CD4-positive, alpha-beta T cell treated with Interleukin-2 at 100 ng/mL for 4 hours (primary cell): ENCODE data around the gene JAKMIP1.

ENCODE experiments used
- DNase-seq: peaks from one replicate; pipeline ENCODE4 v3.0.0-alpha.2; 2020; ENCODE audit warnings: low spot score

The JAKMIP1 gene

GRCh38 chr4:6180841-6181631 lies 19.3 kb downstream of the JAKMIP1 start:
- DNase-seq = peak; percentile 87

GRCh38 chr4:6179362-6179761 lies 21.0 kb downstream of the JAKMIP1 start:
- peak; percentile 52 for DNase-seq

DNA sequence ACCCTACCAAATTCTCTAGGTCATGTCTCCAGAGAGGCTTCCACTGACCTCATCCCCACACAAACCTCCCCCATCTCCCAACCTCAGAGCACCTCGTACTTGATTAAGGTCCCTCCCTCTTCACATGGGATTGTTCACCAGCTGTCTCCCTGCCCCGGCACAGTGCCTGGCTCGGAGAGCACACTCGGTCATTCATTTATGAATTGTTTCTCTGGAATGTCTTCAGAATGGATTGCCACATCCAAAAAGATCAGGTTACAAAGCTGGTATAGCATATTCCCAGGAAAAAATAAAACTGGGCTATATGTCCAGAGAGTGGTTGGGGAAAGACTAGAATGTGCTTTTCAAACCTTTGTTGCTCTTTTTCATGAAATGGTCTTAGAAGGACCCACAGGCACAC lies 21.6 kb downstream of the JAKMIP1 start:
- no peak for DNase-seq

DNA sequence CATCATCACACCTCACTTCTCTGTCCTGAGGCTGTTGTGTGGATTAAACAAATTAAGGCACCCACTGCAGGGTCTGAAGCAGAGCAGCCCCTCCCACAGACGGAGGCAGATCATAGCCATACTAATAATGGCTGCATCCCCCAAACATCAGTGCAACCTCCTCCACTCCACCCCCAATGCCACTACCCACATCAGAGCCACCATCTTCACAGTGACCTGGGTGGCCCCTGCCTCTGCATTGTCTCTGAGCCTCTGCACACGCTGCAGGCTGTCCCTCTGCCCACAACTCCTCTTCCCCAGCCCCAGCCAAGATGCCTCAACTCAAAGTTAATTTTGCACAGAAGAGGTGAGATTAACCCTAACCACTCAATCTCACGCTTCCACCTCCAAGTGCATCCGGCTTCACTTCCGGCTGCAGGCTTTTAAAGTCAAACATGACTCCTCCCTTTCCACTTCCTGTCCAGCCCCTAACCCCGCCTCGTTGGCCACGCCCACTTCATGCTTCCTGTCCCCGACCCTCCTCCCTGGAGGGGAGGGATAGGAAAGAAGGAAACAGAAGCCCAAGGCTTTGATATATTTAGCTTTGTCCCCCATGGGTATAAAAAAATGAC lies 22.7 kb downstream of the JAKMIP1 start:
- DNase-seq = peak; percentile 62

DNA sequence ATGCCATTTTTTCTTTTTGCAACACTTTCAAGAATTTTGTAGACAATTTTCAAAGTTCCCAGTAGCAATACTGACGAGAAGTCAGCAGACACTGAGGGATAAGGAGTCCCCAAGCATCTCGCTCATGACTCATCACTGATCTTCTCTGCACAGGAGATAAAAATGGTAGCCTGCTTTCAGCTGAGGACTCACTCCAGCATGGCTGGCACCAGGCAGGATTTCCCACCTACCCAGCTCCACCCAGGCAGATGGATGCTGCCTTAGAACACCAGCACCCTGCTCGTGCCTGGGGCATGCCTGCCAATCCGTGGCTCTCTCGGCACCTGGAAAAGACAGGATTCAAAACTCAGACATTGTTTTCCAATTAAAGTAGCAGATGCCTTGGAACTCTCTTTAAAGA lies 24.9 kb downstream of the JAKMIP1 start:
- no peak for DNase-seq

DNA sequence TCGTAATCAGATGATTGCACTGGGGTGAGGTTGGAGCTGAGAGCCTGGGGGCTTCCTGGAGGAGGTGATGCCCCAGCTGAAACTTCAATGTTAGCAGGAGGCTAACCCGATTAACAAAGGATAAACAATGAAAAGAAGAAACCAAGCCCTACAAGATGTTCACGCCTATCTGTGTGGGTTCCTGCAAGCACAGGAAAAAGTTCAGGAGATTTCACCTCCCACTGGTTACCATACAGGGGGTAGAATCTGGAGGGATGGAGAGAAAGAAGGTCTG lies 27.5 kb downstream of the JAKMIP1 start:
- no peak for DNase-seq

DNA sequence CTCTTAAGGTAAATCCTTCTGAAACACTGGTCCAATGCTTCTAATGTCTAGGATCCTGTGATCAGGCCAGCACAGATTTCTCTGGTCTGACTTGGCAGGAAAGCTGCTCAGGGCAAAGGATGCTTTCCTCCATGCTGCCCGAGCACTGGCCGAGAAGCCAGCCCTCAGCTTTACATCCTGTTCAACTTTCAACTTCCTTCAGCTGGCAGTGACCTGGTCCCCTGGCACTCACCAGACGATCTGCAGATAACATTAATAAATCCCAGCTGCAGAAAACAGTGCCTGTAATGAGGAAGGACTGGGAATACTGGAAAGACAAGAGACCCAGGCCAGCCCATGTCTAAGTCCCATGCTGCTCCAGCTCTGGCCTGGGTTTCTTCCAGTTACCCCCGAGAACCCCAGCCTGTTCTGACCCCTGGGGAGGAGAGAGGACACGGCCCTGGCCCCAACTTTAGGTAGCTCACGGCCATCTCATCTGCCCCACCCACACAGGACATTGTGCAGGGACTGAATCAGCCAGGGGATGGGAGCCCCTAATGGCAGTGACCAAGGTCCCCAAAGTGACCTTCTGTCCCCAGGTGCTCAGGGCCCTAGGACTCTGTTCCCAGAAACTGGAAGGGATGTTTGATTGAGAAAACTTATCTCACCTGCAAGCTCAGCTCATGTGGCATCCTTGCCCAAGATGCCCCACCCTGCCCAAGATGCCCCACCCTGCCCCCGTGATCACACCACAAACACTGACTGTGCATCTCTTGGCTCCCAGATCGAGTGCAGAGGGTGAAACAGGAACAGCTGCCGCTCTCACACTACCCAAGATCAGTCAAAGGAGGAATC lies 28.0 kb downstream of the JAKMIP1 start:
- DNase-seq = peak; percentile 50

DNA sequence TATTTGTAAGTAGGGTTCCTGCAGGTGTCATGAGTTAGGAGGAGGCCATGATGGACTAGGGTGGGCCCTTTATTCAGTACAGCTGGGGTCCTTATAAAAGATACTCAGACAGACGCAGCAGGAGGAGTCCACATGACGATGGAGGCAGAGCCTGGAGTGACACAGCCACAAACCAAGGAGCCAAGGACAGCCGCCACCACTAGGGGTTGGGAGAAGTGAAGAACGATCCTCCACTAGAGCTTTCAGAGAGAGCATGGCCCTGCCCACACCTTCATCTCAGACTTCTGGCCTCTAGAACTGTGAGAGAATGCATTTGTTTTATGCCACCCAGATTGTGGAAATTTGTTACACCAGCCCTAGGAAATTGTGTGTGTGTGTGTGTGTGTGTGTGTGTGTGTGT lies 31.1 kb downstream of the JAKMIP1 start:
- DNase-seq = no peak

DNA sequence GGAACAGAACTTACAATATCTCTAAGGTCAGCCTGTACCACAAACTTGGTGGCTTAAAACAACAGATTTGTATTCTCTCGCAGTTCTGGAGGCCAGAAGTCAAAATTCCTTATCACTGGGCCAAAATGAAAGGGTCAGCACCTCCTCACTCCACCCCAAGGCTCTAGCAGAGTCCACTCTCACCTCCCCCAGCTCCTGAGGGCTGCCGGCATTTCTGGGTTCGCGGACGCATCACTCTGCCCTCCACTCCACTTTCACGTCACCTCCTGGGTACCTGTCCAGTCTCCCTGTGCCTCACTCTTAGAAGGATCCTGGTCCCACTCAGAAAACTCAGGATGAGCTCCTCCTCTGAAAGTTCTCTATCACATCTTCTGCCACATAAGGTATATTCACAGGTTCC lies 34.6 kb downstream of the JAKMIP1 start:
- no peak for DNase-seq

- no peak for DNase-seq
Measured at GRCh38 chr4:6162885-6163284, 37.5 kb downstream of the JAKMIP1 start.

- DNase-seq = no peak
Measured at GRCh38 chr4:6161921-6162464, 38.4 kb downstream of the JAKMIP1 start.

DNA sequence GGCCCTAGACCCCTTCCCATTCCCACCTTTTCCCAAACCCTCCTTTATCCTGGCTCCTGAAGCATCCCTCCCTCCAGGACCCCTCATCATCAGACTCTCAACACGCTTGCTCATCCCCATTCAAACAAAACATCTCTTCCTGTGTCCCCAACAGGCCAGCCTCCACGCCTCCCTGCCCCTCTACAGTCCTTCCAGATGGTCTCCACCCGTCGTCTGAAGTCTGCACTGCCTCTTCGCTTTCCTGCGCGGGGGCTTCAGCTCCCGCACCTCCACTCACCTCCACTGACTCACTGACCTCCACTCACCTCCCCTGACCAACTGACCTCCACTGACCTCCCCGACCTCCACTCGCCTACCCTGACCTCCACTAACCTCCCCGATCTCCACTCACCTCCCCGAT lies 39.8 kb downstream of the JAKMIP1 start:
- DNase-seq = no peak

DNA sequence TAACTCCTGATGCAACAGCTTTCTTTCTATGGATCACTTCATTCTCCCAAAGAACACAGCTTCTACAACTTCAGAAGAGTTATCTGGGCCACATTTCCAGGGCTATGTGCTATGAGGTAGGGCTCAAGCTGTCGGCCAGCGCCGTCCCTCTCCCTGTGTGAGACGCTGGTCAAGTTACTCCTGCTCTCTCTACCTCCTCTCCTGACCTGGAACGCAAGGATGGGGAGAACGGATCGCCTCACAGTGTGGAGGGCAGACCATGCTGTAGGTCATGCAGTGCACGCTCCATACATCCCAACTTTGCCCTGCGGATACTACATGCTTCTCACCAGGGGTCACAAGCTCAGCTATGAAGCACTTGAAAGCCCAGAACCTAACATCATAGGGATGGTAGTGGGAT lies 42.4 kb downstream of the JAKMIP1 start:
- DNase-seq = no peak

- DNase-seq = no peak
Measured at GRCh38 chr4:6155996-6156750, 44.2 kb downstream of the JAKMIP1 start.

- no peak for DNase-seq
Measured at GRCh38 chr4:6154875-6155274, 45.5 kb downstream of the JAKMIP1 start.

DNA sequence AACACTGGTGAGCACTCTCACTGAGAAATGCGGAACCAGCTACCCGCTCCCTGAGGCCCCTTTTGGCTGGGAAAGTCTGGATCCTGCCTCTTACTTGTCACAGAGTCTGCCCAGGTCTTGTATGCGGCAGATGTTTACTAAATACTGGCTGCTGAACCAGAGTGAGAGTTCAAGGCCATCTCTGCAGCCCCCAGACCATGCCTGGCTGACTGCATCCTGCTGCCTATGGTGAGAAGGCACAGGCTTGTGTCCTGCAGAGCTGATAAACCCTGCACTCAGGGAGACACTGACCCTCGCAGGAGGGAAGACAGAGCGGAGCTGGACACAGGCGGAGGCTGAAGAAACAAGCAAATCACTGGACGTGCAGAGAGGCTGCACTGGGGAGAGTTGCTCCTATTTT lies 46.5 kb downstream of the JAKMIP1 start:
- no peak for DNase-seq

DNA sequence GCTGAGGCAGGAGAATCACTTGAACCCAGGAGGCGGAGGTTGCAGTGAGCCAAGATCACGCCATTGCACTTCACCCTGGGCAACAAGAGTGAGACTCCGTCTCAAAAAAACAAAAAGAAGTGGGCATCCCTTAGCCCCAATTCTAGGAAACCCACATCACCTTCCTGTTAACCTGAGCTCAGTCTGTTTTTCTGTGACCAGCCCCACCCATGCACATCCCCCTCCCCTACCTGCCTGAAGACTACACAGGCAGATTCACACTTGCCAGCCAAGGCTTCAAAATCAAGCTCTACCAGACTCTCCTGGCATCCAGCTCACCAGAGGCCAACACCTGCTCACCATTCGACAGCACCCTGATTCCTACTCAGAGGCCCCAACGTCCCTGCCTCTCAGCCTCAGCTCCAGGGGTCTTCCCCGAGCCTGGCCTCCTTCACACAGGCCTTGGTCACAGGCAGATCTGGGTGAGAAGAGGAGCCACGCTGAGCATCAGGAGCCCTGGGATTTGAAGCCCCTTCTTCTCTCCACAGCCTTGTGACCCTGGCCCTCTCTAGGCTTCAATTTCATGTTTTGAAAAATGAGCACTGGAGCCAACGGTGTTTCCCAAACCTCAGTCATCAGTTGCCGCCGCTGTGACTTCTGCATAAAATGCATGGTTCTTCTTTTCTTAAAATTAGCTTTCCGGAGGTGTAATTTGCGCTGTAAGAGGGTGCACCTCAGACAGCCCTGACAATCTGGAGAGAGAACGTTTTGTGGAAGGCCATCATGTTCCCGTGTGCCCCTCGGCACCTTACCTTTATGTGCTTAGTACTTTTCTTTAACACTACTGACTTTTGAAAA lies 47.3 kb downstream of the JAKMIP1 start:
- peak; percentile 60 for DNase-seq

GRCh38 chr4:6150046-6150735 lies 50.2 kb downstream of the JAKMIP1 start:
- no peak for DNase-seq

DNA sequence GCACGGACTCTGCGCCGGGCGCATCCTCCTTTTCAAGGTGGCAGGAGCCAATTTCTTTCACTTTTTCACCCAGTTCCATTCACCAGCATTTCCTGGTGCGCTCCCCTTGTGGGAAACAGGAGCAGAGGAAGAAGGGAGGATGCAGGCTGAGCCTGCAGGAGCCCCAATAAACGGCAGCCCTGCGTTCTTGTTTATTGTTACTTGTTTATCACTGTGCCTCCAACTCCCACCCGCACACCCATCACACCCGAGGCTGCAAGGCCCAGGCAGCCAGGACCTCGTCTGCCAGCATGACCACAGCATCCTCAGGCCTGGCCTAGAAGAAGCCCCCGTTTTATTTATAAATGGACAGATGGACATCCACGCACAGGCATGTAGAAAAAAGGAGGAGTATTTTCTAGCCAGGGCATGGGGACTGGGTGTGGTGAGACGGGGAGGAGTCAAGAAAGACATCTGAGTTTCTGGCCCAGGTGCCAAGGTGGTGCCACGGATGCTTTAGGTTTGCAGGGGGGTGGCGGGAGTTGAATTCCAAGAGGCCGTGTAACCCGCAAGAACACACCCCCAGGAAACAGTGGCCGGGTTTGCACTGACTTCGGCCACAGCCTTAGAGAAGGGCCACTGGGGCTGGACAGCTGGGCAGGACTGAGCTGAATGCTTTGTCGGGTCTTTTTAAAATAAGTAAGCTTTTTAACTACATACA lies 51.7 kb downstream of the JAKMIP1 start:
- DNase-seq = no peak

DNA sequence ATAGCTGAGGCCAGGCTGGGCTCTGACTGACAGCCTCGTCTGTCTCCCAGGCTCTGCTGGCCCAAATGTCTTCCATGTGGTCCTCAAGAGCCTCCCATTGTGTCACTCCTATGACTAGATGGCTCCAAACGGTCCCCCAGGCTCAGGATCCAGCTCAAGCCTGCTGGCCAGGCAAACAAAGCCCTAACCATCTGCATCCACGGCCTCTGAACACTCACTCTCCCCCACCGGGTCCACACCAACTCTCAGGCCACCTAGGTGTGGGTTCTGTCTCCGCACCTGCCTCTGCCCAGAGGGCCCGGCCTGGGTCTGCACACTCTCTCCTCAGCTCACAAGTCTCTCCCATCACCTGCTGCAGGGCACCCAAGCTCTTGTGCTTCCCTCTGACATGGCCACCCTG lies 52.9 kb downstream of the JAKMIP1 start:
- no peak for DNase-seq
